GM23248 (cell line): Measurements from ENCODE around the gene REC114.

Experiments
- EZH2 ChIP-seq: fragments of 200-600 bp; sonication (generic); IDR thresholded peaks from 2 replicates; pipeline ENCODE4 v1.6.1; 2018; ENCODE audit warnings: antibody characterized with exemption, mild to moderate bottlenecking; ENCODE audit not compliant: insufficient read depth, poor library complexity, severe bottlenecking
- EZH2phosphoT487 ChIP-seq: fragments of 200-600 bp; sonication (generic); IDR thresholded peaks from 2 replicates; pipeline ENCODE4 v1.6.1; 2018; ENCODE audit warnings: antibody characterized with exemption, moderate library complexity, mild to moderate bottlenecking, low read depth; ENCODE audit not compliant: insufficient read depth

GRCh38 chr15:73602446-73602843, 159.5 kb downstream of the REC114 start:
- no peak for TF ChIP-seq EZH2phosphoT487
- no peak for TF ChIP-seq EZH2
